Nephron (organoid): ENCODE data around the gene CRYBA1.

ENCODE experiments used
- H3K27ac Mint-ChIP-seq, 3 experiments: 2 replicates each; pipeline ENCODE4 v1.8.0; 2020; ENCODE audit warnings: mixed read lengths in 3 of 3, mild to moderate bottlenecking in 2 of 3, moderate library complexity in 1 of 3
- H3K27me3 Mint-ChIP-seq: 2 replicates; pipeline ENCODE4 v1.8.0; 2021; ENCODE audit warnings: low read depth, mild to moderate bottlenecking, moderate library complexity, mixed read lengths
- H3K36me3 Mint-ChIP-seq: 2 replicates; pipeline ENCODE4 v1.8.0; 2020; ENCODE audit warnings: low read depth, mixed read lengths
- H3K4me1 Mint-ChIP-seq: 2 replicates; pipeline ENCODE4 v1.8.0; 2020; ENCODE audit warnings: mixed read lengths
- H3K4me3 Mint-ChIP-seq, 3 experiments: 2 replicates each; pipeline ENCODE4 v1.8.0; 2020; ENCODE audit warnings: mild to moderate bottlenecking in 3 of 3, mixed read lengths in 3 of 3, moderate library complexity in 2 of 3
- H3K9me3 Mint-ChIP-seq: 2 replicates; pipeline ENCODE4 v1.8.0; 2020; ENCODE audit warnings: mixed read lengths
- TF ChIP-seq, protein P1 (sequence below), 3 experiments: fragments of 200-600 bp; sonication (generic); IDR thresholded peaks; one replicate each; pipeline ENCODE4 v1.5.0; 2021; ENCODE audit warnings: antibody characterized with exemption in 3 of 3; ENCODE audit not compliant: unreplicated experiment in 3 of 3

CRYBA1 gene

DNA sequence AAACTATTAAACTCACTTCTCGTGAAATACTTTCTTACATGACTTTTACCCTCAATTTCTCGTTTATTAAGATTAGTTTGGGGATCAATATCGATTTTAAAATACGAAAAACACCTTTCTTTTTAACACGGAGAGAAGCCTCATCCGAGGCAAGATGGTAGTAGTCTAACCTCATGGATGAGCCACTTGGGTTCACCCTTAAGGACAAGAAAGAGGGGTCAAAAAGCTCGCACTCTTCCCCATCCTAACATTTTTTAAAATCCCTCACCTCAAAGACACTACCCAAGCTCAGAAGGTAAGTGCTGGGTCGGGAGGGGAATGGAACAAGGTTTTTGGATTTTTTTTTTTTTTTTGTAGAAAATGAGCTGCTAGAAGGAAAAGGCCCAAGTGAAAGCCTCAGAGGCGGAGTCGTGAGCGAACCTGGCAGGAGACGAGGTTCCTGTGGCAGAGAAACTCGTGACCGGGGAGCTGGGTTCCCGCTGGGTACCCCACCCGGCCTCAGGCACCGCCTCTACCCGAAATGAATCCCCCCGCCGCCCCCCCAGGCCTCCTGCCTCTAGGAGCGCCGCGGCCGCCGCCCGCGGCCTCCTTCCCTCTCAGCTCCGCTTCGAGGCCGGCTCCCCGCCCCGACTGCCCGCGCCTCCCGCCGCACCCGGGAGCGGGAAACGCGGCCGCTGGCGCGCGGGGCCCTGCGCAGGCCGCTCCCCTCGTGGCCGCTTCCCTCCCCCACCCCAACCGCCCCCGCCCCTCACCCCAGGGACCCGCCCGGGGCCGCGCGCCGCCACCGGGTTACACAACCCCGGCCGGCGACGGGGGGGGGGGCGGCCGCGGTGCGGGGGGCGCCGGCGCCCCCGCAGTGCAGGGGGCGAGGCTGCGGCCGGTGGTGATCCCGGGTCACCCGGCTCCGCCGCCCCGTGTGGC lies 45.7 kb downstream of the CRYBA1 start:
- Mint-ChIP-seq H3K4me3 (peak overlapping the region; percentile 100), H3K9me3 (no peaks in the 10 kb centered on the region), H3K27ac (peak overlapping the region; percentile 71 to 100 (median 100)), H3K36me3 (peaks cover 29% of the 10 kb centered on the region), H3K4me1 (peaks cover 49% of the 10 kb centered on the region), H3K27me3 (no peaks in the 10 kb centered on the region)
- TF ChIP-seq, protein P1, sequence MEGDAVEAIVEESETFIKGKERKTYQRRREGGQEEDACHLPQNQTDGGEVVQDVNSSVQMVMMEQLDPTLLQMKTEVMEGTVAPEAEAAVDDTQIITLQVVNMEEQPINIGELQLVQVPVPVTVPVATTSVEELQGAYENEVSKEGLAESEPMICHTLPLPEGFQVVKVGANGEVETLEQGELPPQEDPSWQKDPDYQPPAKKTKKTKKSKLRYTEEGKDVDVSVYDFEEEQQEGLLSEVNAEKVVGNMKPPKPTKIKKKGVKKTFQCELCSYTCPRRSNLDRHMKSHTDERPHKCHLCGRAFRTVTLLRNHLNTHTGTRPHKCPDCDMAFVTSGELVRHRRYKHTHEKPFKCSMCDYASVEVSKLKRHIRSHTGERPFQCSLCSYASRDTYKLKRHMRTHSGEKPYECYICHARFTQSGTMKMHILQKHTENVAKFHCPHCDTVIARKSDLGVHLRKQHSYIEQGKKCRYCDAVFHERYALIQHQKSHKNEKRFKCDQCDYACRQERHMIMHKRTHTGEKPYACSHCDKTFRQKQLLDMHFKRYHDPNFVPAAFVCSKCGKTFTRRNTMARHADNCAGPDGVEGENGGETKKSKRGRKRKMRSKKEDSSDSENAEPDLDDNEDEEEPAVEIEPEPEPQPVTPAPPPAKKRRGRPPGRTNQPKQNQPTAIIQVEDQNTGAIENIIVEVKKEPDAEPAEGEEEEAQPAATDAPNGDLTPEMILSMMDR (IDR thresholded peaks at IDR 0.05; ENCODE audit: unreplicated experiment in 3 of 3), result no peak

DNA sequence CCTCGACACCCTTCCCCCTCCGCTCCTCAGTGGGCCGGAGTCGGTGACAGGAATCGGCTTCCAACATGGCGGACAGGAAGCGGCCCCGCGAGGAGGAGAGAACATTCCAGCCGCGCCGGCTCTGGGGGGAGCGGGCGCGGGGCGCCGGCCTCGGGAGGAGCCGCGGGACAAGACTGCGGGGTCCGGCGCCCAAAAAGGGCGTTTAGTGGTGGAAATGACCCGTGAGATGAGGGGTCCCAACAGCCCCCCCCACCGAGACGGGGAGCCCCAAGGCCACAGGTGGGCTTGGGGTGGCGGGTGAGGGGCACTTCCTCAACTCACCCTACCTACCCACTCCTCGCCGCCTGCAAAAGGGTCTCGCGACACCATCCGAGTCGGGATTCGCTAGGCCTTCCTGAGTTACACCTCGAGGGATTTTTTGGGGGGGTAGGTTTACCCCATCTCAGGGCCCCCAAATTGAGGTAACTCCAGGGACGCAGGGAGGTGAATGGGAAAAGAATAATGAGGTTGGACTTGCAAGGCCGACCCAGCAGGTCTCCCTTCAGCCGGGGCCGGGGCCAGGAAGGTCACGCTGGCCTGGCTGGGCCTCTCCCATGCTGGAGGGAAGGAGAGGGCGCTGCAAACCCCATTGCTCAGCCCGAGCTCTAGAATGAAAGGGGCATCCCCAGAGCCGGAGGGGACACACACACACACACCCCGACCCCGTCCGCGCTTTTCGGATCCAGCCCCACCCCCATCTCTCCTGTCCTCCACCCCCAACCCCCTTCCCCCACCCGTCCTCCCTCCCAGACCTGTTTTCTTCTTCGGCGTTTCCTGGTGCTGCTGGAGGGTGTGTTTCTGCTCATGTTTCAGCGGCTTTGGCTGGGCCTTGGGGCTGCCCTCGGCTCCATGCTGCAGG lies 46.6 kb downstream of the CRYBA1 start:
- TF ChIP-seq, protein P1 (IDR thresholded peaks at IDR 0.05; ENCODE audit: unreplicated experiment in 3 of 3), result no peak
- Mint-ChIP-seq H3K4me1 (peaks cover 42% of the 10 kb centered on the region), H3K9me3 (no peaks in the 10 kb centered on the region), H3K27ac (peak overlapping the region; percentile 98 to 100 (median 100)), H3K36me3 (peaks cover 20% of the 10 kb centered on the region), H3K4me3 (peak overlapping the region; percentile 100), H3K27me3 (no peaks in the 10 kb centered on the region)

DNA sequence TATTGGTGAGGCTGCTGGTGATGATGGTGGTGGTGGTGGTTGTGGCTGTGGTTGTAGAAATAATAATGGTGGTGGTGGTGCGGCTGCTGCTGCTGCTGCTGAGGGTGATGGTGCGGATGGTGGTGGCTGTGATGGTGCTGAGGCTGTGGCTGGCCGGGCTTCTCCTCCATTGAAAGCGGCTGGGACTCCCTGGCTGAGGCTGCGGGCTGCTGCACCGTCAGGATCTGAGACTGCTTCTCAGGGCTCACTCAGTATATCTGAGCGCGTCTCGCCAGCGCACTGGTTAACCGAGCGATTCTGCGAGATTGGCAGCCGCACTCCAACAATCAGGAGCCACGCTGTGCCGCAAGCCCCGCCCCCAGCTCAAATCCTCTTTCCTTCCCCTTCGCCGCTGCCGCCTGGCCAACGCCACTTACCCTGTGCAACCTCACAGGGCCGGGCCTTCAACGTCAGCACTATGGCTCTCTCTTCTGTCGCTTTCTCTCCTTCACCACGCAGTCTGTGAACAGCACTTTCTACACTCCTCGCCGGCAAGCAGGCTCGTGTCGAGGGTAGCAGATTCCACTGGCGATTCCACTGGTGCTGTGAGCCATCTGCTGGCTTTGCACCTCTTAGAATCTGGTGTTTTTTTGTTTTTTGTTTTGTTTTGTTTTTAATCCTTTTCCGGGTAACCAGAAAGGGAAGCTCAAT lies 47.4 kb downstream of the CRYBA1 start, which contains the start of gene NUFIP2:
Gene NUFIP2 (minus strand): TSS at position 259 of the 690 bp plus-strand sequence. CDS start 89 bp downstream, at position 170.
- H3K27me3 Mint-ChIP-seq, result no peaks in the 10 kb centered on the region
- peaks cover 36% of the 10 kb centered on the region for H3K4me1 Mint-ChIP-seq
- peak within 1 kb of the TSS; percentile 98 to 100 (median 100) for H3K27ac Mint-ChIP-seq
- H3K9me3 Mint-ChIP-seq, result no peaks in the 10 kb centered on the region
- peak within 1 kb of the TSS; percentile 100 for H3K4me3 Mint-ChIP-seq
- peaks cover 15% of the 10 kb centered on the region for H3K36me3 Mint-ChIP-seq
- TF ChIP-seq, protein P1 (IDR thresholded peaks at IDR 0.05; ENCODE audit: unreplicated experiment in 3 of 3), result no peak

DNA sequence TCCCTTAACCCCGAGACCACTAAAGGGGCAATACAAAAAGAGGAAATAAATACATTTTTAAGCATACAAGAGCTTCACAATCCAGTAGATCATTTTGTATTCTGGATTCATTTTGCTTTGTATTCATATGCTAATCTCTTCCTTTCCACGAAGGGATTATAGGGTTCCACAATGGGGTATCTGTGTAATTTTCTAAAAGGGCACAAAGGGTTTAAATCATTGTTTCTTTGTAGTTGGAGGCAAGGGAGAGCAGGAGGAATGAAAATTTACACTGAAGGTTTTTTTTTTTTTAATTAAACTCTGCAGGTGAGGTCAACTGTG lies 47.9 kb downstream of the CRYBA1 start:
- Mint-ChIP-seq H3K4me1 (peaks cover 32% of the 10 kb centered on the region), H3K4me3 (peak overlapping the region; percentile 100), H3K9me3 (no peaks in the 10 kb centered on the region), H3K36me3 (peaks cover 11% of the 10 kb centered on the region), H3K27ac (peak overlapping the region; percentile 98 to 100 (median 100)), H3K27me3 (no peaks in the 10 kb centered on the region)
- TF ChIP-seq, protein P1 (IDR thresholded peaks at IDR 0.05; ENCODE audit: unreplicated experiment in 3 of 3), result no peak

DNA sequence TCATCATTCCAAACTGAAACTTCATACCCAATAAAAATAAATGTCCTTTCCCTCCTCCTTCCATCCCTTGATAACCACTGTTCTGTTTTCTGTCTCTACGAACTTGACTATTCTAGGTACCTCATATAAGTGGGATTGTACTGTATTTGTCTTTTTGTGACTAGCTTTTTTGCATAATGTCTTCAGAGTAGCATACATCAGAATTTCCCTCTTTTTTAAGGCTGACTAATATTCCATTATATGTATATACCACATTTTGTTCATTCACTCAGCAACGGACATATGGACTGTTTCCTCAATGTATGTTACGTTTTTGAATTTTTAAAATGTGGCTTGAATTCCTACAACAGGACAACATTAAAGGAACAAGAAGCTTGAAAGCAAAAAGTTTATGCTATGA lies 48.8 kb downstream of the CRYBA1 start:
- Mint-ChIP-seq H3K4me3 (peak overlapping the region; percentile 63 to 86 (median 64)), H3K36me3 (peaks cover 7% of the 10 kb centered on the region), H3K27me3 (no peaks in the 10 kb centered on the region), H3K4me1 (peaks cover 29% of the 10 kb centered on the region), H3K27ac (peak overlapping the region; percentile 89 to 100 (median 98)), H3K9me3 (no peaks in the 10 kb centered on the region)
- TF ChIP-seq, protein P1 (IDR thresholded peaks at IDR 0.05; ENCODE audit: unreplicated experiment in 3 of 3), result no peak
